ENCODE measurements around the gene LRRC28.

DNA sequence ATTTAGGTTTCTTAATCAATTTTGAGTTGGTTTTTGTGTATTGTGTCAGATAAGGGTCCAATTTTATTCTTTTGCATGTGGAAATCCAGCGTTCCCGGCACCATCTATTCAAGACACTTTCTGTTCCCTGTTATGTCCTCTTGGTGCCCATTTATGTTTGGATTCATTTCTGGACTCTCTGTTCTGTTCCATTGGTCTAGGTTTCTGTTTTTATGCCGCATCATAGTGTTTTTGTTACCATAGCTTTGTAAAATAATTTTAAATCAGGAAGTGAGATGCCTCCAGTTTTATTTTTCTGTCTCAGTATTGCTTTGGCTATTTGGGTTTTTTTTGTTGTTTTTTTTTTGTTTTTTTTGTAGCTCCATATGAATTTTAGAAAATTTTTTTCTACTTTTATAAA lies 97.1 kb downstream of the LRRC28 start:
- TF ChIP-seq GATA3 (IDR thresholded peaks at IDR 0.05; ENCODE audit: low read depth, low read length) (no peak), GATA2 (IDR thresholded peaks at IDR 0.05; ENCODE audit: low read depth, low read length) (no peak)

All from SH-SY5Y (cell line).